Stimulated activated CD4-positive, alpha-beta T cell treated with anti-CD3 and anti-CD28 coated beads, Interleukin-1b, Interleukin-23, amount 100 ng/mL, for 24 hours (primary cell): ENCODE measurements around the gene GULP1.

Source experiments
- DNase-seq, 4 experiments: peaks; one replicate each; pipeline ENCODE4 v3.0.0-alpha.2; 2020; ENCODE audit warnings: low read depth in 4 of 4, low spot score in 1 of 4

GULP1 gene

DNA sequence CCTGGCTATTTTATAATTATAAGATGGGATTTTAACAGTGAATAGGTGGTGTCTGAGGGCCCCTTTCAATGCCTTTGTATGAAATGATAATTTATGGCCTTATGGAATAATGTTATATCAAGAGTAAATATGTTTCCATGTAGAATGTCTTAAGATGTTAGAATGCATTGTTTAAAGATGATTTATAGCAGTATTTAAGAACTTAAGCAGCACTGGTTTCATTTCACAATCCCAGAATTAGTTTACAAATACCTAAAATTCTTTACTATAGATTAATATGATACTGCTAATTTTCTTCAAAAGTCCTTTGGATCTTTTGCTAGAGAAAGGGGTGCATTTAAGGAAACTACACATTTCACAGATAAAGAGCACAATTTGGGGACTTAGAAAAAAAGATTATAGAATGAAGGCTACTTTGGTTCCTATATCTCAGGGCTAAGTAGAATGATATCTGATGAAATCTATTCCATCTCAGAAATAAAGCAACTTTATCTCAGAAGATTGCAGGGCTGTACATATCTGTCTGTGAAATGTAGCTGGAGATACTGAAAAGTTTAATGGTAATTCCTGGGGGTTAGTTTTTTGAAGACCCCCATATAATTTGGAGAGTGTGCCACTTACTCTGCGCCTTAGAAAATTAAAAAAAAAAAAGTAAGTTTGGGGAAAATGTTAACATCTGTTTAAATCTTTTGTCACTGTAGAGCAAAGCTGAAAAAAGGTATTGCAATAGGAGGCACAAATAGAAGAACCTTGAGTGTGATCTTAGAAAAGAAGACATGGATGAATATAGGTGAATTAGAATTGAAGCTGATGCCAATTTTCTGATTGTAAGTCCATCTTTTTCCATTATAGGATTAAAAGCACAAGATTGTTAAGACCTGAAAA, 123.4 kb downstream of the GULP1 start:
- no peak for DNase-seq

DNA sequence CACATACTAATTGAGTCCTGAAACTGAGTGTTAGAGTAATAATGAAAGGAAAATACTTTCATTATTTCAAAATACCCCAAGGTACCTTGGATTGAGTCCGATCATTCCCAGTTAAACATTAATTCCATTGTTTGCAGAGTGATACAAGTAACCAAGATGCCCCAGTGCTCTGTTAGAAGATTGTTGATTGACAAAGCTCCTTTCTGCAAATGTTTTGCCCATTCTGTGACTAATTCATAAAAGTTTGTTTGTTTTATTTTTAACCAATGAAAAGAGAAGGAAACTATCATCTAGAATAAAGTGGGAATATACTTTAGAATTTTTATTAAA, 124.0 kb downstream of the GULP1 start:
- no peak for DNase-seq

DNA sequence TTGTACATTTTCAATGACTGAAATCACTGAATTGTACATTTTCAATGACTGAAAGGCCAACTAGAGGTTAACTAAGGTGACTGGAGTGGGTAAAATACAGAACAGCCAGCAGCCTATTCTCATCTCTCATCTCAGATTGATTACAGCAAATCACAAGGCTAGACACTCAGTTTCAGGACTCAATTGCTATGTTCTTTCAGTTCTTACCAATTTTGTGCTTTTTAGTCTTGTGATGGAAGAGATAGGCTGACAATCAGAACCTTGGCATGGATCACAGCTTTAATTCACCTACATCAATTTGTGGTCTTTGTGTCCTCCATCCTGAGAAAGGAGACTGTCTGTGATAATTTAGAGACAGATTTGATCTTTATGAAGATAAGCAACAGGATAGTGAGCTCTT, 124.7 kb downstream of the GULP1 start:
- DNase-seq = no peak

DNA sequence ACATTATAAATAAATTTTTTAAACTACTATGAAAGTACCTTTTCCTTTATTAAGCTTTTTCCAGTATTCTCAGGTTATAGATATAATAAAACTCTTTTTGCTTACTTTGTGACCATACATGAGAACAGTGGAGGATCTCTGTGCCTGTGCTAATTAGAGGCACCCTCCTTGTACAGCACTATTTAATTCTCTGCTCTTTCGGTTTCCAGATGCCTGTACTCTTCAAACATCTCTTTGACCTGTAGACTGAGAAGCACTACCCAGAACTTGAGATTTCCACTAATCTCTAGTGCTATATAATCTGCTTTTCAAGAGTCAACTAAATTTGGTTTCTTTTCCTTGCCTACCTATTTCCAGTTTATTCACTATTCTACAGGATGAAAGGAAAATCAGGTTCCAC, 131.1 kb downstream of the GULP1 start:
- no peak for DNase-seq

DNA sequence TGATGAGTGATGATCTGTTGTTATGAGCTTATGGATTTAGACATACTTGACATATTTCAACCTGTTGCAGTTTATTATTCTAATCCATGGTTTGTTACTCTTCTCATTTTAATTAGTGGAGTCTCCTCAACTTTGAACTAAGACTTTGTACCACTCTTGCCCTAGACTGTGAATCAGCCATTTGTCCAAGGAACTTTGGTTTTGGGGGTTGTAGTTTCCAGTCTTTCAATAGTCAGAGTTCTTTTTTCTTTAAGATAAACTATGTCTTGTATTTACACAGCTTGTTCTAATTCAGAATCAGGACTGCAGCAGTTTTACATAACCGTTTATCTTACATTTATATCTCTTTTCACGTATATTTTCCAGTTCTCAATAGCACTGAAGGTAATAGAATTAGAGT, 133.6 kb downstream of the GULP1 start:
- DNase-seq = no peak

DNA sequence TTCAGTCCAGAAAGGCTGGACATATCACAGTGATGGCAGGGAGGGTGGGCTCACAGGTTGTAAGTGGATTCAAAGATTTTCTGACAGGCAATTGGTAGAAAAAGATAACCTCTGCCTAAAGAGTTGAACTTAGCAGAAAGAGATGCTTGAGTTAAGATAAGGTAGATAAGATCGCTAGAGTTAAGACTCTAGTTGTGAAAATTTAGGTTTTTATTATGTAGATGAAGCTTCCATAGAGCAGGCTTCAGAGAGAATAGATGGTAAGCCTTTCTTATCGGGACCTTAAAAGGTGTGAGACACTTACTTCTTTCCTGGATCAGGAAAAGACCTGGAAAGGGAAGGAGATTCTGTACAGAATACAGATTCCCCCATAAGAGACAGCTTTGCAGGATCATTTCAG, 134.4 kb downstream of the GULP1 start:
- no peak for DNase-seq

DNA sequence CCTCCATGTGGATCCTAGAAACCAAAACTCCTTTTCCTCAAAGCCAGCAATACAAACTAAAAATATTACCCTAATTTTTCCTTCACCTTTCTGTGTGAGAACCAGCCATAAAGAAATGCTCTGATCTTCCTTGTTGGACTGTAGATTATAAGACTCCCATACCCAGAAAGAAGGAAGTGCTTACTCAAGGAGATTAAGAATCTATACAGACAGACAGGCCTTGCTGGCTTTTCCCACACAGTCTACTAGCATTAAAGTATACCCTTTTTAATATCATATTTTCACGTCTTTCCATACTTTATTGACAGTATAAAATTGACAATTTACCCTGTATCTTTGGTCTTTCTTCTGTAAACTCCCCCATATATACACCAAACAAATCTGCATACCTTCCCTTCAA, 139.0 kb downstream of the GULP1 start:
- DNase-seq = no peak

DNA sequence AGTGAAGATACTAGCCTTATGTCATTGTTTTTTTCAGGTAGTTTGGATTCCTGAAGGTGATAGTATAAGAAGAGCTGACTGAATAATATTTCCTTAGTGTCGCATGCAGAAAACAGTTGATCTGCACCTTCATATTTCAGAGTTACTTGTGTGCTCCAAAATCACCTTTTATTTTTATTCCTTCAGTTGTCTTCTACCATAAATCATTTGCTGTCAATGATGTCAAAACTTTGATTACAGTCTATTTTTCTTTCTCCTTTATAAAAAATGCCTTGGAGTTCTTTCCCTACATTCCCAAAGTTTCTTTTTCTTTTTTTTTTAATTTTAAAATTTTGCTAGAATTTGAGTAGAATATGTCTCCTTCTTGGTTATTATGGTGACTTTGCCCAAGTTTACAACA, 142.3 kb downstream of the GULP1 start:
- no peak for DNase-seq

DNA sequence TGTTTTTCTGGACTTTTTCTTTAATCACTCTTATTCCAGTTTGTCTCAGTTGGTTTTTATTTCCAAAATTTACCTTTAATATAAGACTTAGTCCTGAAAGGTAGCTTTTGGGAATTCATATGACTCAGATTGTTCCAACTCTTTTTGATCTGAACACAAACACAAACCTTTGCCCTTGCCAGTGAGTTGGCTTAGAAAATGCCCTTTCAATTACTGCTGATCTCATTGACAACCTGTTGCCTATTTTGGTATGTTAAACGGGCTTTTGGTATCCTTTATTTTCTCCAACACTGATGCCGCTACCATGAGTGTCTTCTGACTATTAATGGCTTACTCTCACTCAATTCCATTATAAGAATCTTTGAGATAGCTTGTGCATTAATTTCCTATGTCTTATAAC, 143.4 kb downstream of the GULP1 start:
- no peak for DNase-seq

DNA sequence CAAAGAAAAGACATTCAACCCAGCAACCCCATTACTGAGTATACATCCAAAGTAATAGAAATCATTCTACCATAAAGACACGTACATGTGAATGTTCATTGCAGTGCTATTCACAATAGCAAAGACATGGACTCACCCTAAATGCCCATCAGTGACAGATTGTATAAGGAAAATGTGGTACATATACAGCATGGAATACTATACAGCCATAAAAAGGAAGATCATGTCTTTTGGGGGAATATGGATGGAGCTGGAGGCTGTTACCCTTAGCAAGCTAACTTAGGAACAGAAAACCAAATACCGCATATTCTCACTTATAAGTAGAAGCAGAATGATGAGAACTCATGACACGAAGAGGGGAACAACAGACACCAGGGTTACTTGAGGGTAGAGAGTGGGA, 145.9 kb downstream of the GULP1 start:
- no peak for DNase-seq

DNA sequence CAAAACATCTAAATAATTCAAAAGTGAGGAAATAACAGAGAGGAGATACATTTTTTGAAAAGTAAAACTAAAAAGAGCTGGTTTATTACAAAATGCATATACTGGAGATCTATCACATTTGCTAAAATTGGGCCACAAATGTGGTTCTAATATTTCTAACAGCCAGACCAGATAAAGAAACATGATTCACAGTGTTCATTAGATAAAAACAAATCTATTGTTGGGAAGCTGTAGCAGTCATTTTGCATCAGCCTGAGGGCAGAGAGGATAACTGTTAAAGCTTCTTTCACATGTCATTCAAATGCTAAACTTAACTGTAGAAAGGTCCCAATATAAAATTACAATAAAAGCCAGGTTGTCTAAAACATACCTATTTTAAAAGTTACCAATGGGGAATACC, 148.3 kb downstream of the GULP1 start:
- no peak for DNase-seq

DNA sequence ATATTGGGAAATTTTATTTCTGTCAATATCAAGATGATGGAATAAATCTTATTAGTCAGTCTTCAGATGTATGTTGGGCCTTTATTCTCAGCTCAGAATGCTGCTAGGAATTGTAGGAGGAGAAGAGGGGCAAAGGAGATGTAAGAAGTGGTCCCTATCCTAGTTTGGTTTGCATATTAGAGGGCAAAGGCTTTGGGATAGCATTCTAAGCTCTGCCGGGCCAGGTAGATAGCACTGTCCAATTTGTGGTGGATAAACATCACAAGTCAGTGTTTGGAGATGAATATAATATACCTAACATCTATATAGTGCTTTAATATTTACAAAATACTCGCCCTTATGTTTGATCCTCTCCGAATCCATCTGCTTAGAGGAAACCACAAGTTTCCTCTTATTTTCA, 149.2 kb downstream of the GULP1 start:
- no peak for DNase-seq

DNA sequence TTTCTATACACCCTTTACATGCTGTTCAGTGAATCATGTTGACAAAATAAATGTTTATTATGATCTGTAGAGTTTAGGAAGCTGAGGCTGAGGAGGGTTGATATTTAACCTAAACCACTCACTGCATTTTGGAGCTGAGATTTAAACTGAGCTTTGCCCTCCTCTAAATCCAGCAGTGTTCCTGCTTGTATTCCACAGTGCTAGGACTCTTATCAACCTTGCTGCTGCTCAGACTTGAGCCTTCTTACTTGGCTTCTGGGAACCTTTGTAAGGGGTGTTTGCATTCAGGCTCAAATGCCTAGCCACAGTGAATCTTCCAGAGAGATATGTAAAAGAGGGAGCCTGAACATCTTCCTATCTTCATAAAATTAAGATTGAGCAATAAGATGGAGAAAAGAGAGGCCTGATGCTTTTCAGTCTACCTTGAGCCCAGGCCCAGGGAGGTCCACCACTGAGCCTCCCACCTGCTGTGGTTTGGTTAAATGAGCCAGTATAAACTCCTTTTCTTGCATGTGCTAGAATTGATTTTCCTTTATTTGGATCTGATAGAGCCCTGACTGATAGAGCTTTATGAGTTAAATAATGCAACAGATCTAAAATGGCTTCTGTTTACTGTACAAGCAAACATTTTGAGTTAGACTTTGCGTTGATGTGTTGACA, 149.7 kb downstream of the GULP1 start:
- no peak for DNase-seq

DNA sequence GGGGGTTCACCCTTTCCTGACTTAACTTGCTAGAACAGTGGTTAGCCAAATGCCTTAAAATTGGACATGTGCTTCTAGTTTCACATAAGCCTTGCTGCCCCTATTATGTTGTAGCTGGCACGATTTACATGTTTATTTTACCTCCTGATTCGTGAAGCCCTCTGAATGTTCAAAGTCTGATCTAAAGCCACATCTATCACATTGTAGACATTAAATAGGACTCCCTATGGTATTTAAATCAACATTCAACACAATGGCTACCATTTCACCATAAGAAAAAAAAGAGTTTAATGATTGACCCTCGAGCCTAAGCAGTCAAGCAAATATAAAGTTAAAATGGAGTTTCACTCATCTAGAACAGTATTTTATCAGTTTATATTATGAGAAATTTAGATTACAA, 151.5 kb downstream of the GULP1 start:
- no peak for DNase-seq

DNA sequence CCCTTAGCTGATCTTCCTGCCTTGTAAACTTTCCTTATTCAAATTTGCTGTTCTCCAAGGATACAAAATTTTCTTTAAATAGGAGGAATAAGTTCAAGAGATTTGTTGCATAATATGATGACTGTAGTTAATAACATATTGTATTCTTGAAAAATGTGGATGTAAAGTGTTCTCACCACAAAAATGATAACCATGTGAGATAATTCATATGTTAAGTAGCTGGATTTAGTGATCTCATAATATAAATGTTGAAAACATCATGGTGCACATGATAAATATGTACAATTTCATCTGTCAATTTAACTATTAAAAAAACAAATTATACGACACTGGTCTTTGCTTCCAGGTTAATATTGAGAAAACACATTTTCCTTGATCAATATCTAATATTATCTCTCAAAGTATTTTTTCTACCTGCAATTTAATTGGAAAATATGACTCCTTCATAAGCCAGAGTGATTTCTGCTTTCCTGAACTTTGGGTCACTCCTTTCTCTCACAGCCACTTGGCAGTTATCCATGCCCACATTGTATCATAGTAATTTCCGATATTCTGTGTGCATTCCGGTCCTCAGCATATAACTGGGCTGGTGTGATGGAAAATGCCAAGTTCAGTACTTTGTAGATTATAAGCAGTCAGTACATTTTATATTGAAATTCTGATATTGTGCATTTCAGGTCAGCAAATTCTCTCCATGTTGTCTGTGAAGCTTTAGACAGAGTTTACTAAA, 152.6 kb downstream of the GULP1 start:
- DNase-seq = no peak

DNA sequence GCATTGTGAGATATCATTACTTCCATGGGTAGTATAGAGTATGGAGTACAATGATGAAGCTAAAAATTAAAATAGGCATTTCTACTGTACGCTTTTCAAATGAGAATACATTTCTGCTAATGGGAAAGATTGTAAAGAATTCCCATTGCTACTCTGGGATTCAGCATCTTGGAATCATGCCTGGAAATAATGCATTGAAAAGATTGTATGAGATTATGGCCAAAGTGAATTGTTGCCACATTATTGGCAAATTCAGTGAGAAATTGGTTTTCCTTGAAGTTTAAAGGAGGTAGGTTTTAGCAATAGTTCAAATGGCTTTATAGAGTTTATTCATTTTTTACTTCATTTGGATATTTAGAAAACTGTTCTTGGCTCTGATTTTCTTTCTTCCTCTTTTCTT, 157.9 kb downstream of the GULP1 start:
- no peak for DNase-seq

DNA sequence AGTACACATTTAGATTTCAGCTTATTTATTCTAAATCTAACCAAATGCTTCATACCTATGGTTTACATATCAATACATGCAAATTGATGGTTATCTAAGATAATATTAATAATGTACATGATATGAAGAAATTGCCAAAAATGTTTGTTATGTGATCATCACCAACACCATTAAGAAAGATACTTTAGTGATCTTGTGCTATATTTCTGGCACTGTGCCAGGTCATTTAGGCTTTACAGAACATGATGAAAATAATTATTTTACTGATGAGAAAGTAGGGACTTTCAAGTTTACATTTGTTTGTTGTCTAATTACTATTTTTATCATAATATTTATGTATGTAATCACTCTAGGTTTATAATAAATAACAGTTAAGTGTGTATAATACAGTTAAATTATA, 158.3 kb downstream of the GULP1 start:
- no peak for DNase-seq

DNA sequence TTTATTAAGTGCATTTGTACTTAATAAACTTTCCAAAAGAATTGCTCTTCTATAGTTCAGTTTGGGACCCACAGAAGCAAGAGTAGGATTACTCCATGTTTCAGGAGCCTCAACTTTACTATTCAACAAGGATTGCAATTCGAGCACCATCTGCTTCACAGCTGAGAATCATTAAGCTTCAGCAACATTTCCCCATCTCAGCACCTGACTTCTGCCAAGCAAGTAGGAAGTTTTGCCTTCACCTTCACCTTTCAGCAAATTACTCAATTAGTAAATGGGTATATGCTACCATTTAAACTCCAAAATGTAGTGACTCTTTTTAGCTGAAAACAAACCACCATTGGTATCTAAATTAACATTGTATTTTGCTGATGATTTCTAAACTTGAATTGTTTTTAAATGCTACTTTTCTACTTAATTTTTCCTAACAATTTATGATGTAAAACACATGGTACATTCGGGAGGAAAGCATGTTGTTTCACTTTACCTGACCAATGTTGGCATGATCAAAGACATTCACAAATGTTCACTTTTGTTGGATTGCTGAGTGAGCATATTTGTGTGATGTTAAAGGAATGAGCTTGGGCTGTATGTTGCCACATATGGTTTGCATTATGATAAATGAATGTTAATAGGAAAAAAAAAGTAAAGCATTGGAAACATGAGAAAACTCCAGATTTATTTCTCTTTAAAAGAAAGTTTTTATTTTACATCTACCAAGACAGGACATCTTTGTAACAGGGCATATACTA, 159.2 kb downstream of the GULP1 start:
- no peak for DNase-seq

DNA sequence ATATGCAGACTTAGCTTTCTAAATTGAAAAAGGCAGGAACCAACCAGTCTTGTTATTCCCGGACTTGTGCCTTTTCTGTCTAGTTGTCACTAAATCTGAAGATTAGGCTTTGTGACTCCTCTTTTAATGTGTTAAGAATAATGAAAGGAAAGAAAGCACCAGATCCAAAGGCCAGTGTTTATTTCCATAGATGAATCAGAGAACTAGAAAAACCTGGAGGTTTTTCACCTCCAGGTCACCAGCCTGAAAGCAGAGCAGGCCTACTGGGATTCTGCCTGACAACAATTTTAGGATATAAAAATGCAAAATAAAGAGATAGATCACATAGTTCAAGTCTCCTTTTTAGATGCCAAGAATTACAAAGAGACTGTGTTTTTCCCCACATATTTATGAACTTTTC, 160.4 kb downstream of the GULP1 start:
- no peak for DNase-seq

DNA sequence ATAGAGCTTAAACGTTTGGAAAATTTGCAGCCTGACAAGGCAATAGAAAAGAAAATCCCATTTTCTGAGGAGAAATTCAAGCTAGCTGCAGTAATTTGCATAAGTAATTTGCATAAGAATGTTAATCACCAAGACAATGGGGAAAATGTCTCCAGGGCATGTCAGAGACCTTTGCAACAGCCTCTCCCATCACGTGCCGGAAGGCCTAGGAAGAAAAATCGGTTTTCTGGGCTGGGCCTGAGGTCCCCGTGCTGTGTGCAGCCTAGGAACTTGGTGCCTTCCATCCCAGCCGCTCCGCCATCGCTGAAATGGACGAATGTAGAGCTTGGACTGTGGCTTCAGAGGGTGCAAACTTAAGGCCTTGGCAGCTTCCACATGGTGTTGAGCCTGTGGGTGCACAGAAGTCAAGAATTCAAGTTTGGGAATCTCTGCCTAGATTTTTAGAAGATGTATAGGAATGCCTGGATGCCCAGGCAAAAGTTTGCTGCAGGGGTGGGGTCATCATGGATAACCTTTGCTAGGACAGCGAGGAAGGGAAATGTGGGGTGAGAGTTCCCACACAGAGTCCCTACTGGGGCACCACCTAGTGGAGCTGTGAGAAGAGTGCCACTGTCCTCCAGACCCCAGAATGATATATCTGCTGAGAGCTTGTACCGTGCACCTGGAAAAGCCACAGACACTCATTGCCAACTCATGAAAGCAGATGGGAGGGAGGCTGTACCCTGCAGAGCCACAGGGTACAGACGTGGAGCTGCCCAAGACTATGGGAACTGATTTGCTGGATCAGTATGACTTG, 164.6 kb downstream of the GULP1 start:
- no peak for DNase-seq

DNA sequence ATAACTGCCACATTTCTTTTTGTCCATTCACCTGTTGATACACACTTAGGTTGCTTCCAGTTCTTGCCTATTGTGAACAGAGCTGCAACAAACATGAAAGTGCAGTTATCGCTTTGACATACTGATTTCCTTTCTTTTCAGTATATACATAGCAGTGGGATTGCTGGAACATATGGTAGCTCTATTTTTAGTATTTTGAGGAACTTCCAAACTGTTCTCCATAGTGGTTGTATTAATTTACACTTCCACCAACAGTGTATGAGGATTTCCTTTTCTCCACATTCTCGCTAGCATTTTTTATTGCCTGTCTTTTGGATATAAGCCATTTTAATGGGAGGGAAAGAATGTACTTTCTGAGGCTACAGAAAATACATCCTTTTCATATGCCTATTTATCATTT, 167.4 kb downstream of the GULP1 start:
- no peak for DNase-seq
